Testis (tissue), 3 donors: ENCODE measurements around the gene RBBP8NL. TPM values are rescaled to one million over a fixed set of nuclear protein-coding genes. Genes with fewer than 3 reads are reported as not detected.

Source experiments
- DNase-seq: peaks from one replicate; pipeline ENCODE4 v3.0.0-alpha.2; 2019
- H3K27ac ChIP-seq, 2 donors: fragments of 200-600 bp; sonication (generic); one replicate each; pipeline ENCODE4 v1.5.1; 2019
- H3K27me3 ChIP-seq: fragments of 200-600 bp; sonication (generic); one replicate; pipeline ENCODE4 v1.5.1; 2019
- H3K36me3 ChIP-seq: fragments of 200-600 bp; sonication (generic); one replicate; pipeline ENCODE4 v1.5.1; 2017; ENCODE audit warnings: low read depth; ENCODE audit errors: missing control alignments
- H3K4me1 ChIP-seq: fragments of 200-600 bp; sonication (generic); one replicate; pipeline ENCODE4 v1.5.1; 2019
- H3K4me3 ChIP-seq, 2 donors: fragments of 200-600 bp; sonication (generic); one replicate each; pipeline ENCODE4 v1.5.1; 2017 to 2019
- H3K9me3 ChIP-seq: fragments of 200-600 bp; sonication (generic); one replicate; pipeline ENCODE4 v1.5.1; 2017
- CTCF ChIP-seq, 3 experiments: fragments of 450-650 bp in 2 of 3; fragments of 200-600 bp in 1 of 3; sonication (generic) in 1 of 3; IDR thresholded peaks; one replicate each; pipeline ENCODE4 v1.5.1; 2016 to 2019; ENCODE audit warnings: antibody characterized with exemption in 3 of 3, mild to moderate bottlenecking in 2 of 3, moderate library complexity in 1 of 3
- POLR2A ChIP-seq: fragments of 450-650 bp; IDR thresholded peaks from one replicate; pipeline ENCODE4 v1.6.1; 2017; ENCODE audit warnings: antibody characterized with exemption, mild to moderate bottlenecking, moderate library complexity
- WGBS, 2 donors: methylation state at CpG; one replicate each; pipeline ENCODE4 v1.1.5; 2018; 5-methylcytosine and 5-hydroxymethylcytosine counted together
- intact Hi-C: fragments of 100-400 bp; cut with DNase I; formaldehyde crosslinking; loops from one replicate; pipeline ENCODE4 v1.15.1; 2023; ENCODE audit warnings: low total_unique reads
- polyA plus RNA-seq: library from polyadenylated mRNA; stranded (reverse); fragments of 350-450 nt; fragmentation: Illumina TruSeq; extraction: RNeasy Lipid Tissue Mini Kit (QIAGEN cat#74804); gene quantifications from one replicate; pipeline ENCODE4 v1.2.3, GENCODE V29; 2014; ENCODE audit warnings: low read depth, low replicate concordance; ENCODE audit not compliant: insufficient read depth
- total RNA-seq, 2 donors: library from RNA; depleted of rRNA; stranded (reverse); fragments of >200 nt; gene quantifications; one replicate each; pipeline ENCODE4 v1.2.3, GENCODE V29; 2016

Gene RBBP8NL
- total and polyA plus RNA-seq, 3 donors from 2014 or later = 0.81 to 2.8 (median 1.3) TPM

DNA sequence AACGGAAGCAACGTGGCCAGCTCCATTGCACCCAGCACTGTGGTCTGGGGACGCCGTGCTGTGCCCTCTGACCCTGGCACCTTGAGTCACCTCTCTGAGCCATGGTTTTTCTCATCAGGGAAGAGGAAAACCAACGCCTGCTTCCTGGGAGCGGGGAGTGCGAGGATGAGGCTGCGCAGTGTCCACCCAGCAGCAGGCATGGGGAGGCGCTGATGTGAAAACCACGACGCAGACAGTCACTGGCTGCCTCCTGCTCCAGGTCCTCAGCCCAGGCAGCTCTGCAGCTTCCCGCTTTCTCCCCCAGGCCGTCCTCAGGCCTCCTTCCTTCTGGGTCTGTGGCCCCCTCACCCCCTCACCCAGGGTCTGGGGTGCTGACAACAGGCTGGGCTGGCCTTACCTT is 34.5 kb upstream of the RBBP8NL start:
- Histone ChIP-seq H3K4me1 (peaks cover 8% of the 10 kb centered on the region), H3K27me3 (no peaks in the 10 kb centered on the region), H3K27ac (no peak overlapping the region), H3K4me3 (no peak overlapping the region), H3K9me3 (no peaks in the 10 kb centered on the region), H3K36me3 (no peaks in the 10 kb centered on the region)
- TF ChIP-seq POLR2A = no peak
- TF ChIP-seq CTCF (IDR thresholded peaks at IDR 0.05) = no peak
- intact Hi-C loops = no loop called here
- WGBS, 2 donors = 81 to 93% methylated on average over 11 to 13 of the region's 13 CpGs
- DNase-seq = no peak

DNA sequence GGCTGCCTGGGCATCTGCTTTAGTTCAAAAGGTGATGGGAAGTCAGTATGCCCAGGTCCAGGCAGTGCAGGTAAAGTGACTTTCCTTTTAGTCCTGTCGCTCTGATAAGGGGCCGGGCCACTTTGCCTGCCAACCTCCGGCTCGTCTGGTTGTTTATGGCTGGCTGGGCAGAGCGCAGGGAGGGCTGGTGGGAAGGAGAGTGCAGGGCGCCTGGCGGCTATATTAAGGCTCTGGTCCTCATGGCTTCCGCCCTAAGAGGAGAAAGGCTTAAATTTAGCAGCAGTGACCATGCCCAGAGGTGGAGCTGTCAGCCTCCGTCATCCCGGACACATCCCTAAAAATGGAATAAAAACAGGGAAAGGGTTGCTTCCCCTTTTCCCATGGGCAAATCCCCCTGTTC is 33.8 kb upstream of the RBBP8NL start:
- Histone ChIP-seq H3K36me3 (no peaks in the 10 kb centered on the region), H3K9me3 (no peaks in the 10 kb centered on the region), H3K27ac (no peak overlapping the region), H3K4me1 (peaks cover 8% of the 10 kb centered on the region), H3K27me3 (no peaks in the 10 kb centered on the region), H3K4me3 (no peak overlapping the region)
- no peak for DNase-seq
- intact Hi-C loops = no loop called here
- 60 to 67% methylated on average over 10 of the region's 10 CpGs for WGBS, 2 donors
- TF ChIP-seq CTCF (IDR thresholded peaks at IDR 0.05) (no peak), POLR2A (no peak)

- TF ChIP-seq CTCF (IDR thresholded peaks at IDR 0.05) (no peak), POLR2A (no peak)
- H3K27me3 ChIP-seq = no peaks in the 10 kb centered on the region
- intact Hi-C loops = no loop called here
- H3K4me1 ChIP-seq = peaks cover 8% of the 10 kb centered on the region
- WGBS, 2 donors = 69 to 87% methylated on average over 7 to 15 of the region's 15 CpGs
- DNase-seq = no peak
- H3K4me3 ChIP-seq = no peak overlapping the region
- H3K27ac ChIP-seq = no peak overlapping the region
- no peaks in the 10 kb centered on the region for H3K9me3 ChIP-seq
- H3K36me3 ChIP-seq = no peaks in the 10 kb centered on the region
Measured at GRCh38 chr20:62460678-62461077, 33.3 kb upstream of the RBBP8NL start.

- WGBS, 2 donors = 41 to 64% methylated on average over 7 to 14 of the region's 14 CpGs
- intact Hi-C loops = no loop called here
- Histone ChIP-seq H3K9me3 (no peaks in the 10 kb centered on the region), H3K4me1 (peaks cover 8% of the 10 kb centered on the region), H3K36me3 (no peaks in the 10 kb centered on the region), H3K27ac (no peak overlapping the region), H3K4me3 (no peak overlapping the region), H3K27me3 (no peaks in the 10 kb centered on the region)
- no peak for DNase-seq
- TF ChIP-seq POLR2A = no peak
- no peak for TF ChIP-seq CTCF (IDR thresholded peaks at IDR 0.05)
Measured at GRCh38 chr20:62459488-62459887, 32.1 kb upstream of the RBBP8NL start.
